ENCODE data around the gene MEGF11.

Gene MEGF11

DNA sequence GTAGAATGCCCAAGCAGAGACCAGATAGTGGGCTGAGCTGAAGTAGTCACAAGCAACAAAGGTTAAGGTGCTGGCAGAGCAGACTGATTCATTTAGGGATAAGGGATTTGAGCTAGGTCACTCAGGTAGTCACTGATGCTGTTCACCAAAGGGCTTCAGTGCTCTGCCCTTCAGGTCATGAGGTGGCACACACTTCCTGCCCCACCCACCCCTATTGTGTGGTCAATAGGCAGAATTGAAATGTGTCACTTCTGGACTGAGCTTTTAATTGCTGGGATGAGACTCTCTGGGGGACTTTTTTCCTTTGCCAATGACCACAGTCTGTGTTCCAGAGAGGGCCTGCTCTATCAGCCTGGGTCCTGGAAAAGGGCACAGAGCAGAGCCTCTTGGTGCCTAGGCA is 37.0 kb upstream of the MEGF11 start:
- TF ChIP-seq TOX (CRISPR knock-in tag; IDR thresholded peaks at IDR 0.05; ENCODE audit: borderline replicate concordance) (no peak), GLIS3 (CRISPR knock-in tag; IDR thresholded peaks at IDR 0.05) (no peak), PPARA (CRISPR knock-in tag; IDR thresholded peaks at IDR 0.05; ENCODE audit: borderline replicate concordance) (no peak), ZFP3 (CRISPR knock-in tag; IDR thresholded peaks at IDR 0.05) (no peak), ESRRG (CRISPR knock-in tag; IDR thresholded peaks at IDR 0.05) (no peak), TSHZ2 (CRISPR knock-in tag; IDR thresholded peaks at IDR 0.05) (no peak), ZFP30 (CRISPR knock-in tag; IDR thresholded peaks at IDR 0.05) (no peak), ZNF565 (CRISPR knock-in tag; conservative IDR thresholded peaks at IDR 0.05; ENCODE audit: low read depth) (no peak), ZNF70 (CRISPR knock-in tag; IDR thresholded peaks at IDR 0.05) (no peak), CSDC2 (CRISPR knock-in tag; IDR thresholded peaks at IDR 0.05) (no peak), ZC3H10 (CRISPR knock-in tag; IDR thresholded peaks at IDR 0.05) (no peak), RARB (CRISPR knock-in tag; IDR thresholded peaks at IDR 0.05) (no peak), POU6F1 (CRISPR knock-in tag; IDR thresholded peaks at IDR 0.05; ENCODE audit: borderline replicate concordance, low read depth) (no peak), CSRNP3 (CRISPR knock-in tag; IDR thresholded peaks at IDR 0.05) (no peak), OSR1 (CRISPR knock-in tag; IDR thresholded peaks at IDR 0.05) (no peak)
- TF ChIP-seq, protein P1, sequence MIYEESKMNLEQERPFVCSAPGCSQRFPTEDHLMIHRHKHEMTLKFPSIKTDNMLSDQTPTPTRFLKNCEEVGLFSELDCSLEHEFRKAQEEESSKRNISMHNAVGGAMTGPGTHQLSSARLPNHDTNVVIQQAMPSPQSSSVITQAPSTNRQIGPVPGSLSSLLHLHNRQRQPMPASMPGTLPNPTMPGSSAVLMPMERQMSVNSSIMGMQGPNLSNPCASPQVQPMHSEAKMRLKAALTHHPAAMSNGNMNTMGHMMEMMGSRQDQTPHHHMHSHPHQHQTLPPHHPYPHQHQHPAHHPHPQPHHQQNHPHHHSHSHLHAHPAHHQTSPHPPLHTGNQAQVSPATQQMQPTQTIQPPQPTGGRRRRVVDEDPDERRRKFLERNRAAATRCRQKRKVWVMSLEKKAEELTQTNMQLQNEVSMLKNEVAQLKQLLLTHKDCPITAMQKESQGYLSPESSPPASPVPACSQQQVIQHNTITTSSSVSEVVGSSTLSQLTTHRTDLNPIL (CRISPR knock-in tag; IDR thresholded peaks at IDR 0.05; ENCODE audit: low read depth), result no peak
- no peak for ATAC-seq

- ATAC-seq, result no peak
- TF ChIP-seq GLIS3 (CRISPR knock-in tag; IDR thresholded peaks at IDR 0.05) (no peak), CSRNP3 (CRISPR knock-in tag; IDR thresholded peaks at IDR 0.05) (no peak), BACH2 (CRISPR knock-in tag; IDR thresholded peaks at IDR 0.05; ENCODE audit: borderline replicate concordance) (no peak), ZNF70 (CRISPR knock-in tag; IDR thresholded peaks at IDR 0.05) (no peak), SNAI2 (CRISPR knock-in tag; IDR thresholded peaks at IDR 0.05) (no peak), ZFP30 (CRISPR knock-in tag; IDR thresholded peaks at IDR 0.05) (no peak), ARNTL (CRISPR knock-in tag; IDR thresholded peaks at IDR 0.05; ENCODE audit: borderline replicate concordance, low read depth) (no peak), ESRRG (CRISPR knock-in tag; IDR thresholded peaks at IDR 0.05) (no peak), ZNF8 (CRISPR knock-in tag; IDR thresholded peaks at IDR 0.05) (no peak), PPARA (CRISPR knock-in tag; IDR thresholded peaks at IDR 0.05; ENCODE audit: borderline replicate concordance) (no peak)
- TF ChIP-seq, protein P1 (CRISPR knock-in tag; IDR thresholded peaks at IDR 0.05; ENCODE audit: low read depth), result no peak
- TF ChIP-seq, protein P2, sequence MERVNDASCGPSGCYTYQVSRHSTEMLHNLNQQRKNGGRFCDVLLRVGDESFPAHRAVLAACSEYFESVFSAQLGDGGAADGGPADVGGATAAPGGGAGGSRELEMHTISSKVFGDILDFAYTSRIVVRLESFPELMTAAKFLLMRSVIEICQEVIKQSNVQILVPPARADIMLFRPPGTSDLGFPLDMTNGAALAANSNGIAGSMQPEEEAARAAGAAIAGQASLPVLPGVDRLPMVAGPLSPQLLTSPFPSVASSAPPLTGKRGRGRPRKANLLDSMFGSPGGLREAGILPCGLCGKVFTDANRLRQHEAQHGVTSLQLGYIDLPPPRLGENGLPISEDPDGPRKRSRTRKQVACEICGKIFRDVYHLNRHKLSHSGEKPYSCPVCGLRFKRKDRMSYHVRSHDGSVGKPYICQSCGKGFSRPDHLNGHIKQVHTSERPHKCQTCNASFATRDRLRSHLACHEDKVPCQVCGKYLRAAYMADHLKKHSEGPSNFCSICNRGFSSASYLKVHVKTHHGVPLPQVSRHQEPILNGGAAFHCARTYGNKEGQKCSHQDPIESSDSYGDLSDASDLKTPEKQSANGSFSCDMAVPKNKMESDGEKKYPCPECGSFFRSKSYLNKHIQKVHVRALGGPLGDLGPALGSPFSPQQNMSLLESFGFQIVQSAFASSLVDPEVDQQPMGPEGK (CRISPR knock-in tag; IDR thresholded peaks at IDR 0.05; ENCODE audit: borderline replicate concordance), result no peak
These were observed 36.5 kb upstream of the MEGF11 start for GRCh38 chr15:66290007-66290406.
